HG03095 (cell line): ENCODE measurements around the gene BCCIP.

Source experiments
- ATAC-seq: cut with Tn5 transposase; IDR thresholded peaks from one replicate; pipeline ENCODE4 v1.9.1; 2021; ENCODE audit warnings: moderate library complexity; ENCODE audit not compliant: unreplicated experiment

Gene BCCIP

GRCh38 chr10:125843603-125844329, 20.4 kb downstream of the BCCIP start:
- ATAC-seq, result no peak

- no peak for ATAC-seq
Measured at GRCh38 chr10:125844751-125845221, 21.4 kb downstream of the BCCIP start.

GRCh38 chr10:125845617-125846016, 22.3 kb downstream of the BCCIP start:
- ATAC-seq, result no peak

- ATAC-seq, result no peak
Measured at GRCh38 chr10:125846894-125847293, 23.5 kb downstream of the BCCIP start.

GRCh38 chr10:125848371-125848770, 25.0 kb downstream of the BCCIP start:
- no peak for ATAC-seq

GRCh38 chr10:125848857-125849256, 25.5 kb downstream of the BCCIP start:
- no peak for ATAC-seq

GRCh38 chr10:125849448-125849847, 26.1 kb downstream of the BCCIP start:
- no peak for ATAC-seq

GRCh38 chr10:125850766-125851731, 27.7 kb downstream of the BCCIP start:
- ATAC-seq, result no peak

GRCh38 chr10:125852487-125852886, 29.1 kb downstream of the BCCIP start:
- ATAC-seq, result no peak

GRCh38 chr10:125857185-125857760, 33.9 kb downstream of the BCCIP start:
- no peak for ATAC-seq

- ATAC-seq, result no peak
Measured at GRCh38 chr10:125859128-125859817, 35.9 kb downstream of the BCCIP start.

GRCh38 chr10:125865120-125865519, 41.8 kb downstream of the BCCIP start:
- no peak for ATAC-seq

- no peak for ATAC-seq
Measured at GRCh38 chr10:125866421-125867029, 43.2 kb downstream of the BCCIP start.

- ATAC-seq, result peak; percentile 71
Measured at GRCh38 chr10:125868372-125868975, 45.1 kb downstream of the BCCIP start.

- no peak for ATAC-seq
Measured at GRCh38 chr10:125871338-125871737, 48.0 kb downstream of the BCCIP start.

- no peak for ATAC-seq
Measured at GRCh38 chr10:125878957-125879835, 55.9 kb downstream of the BCCIP start.

GRCh38 chr10:125880719-125881118, 57.4 kb downstream of the BCCIP start:
- no peak for ATAC-seq

GRCh38 chr10:125881192-125881591, 57.8 kb downstream of the BCCIP start, which contains the start of gene DHX32:
Gene DHX32, minus strand, starts transcription at chr10:125881292. Its CDS starts 468 bp downstream, at chr10:125880824.
- ATAC-seq, result no peak

GRCh38 chr10:125882596-125882995, 59.2 kb downstream of the BCCIP start:
- ATAC-seq, result no peak
